Astrocyte of the hippocampus (primary cell): ENCODE measurements around the gene CDK17.
A peak's percentile ranks its signal among the peaks of the same experiment; 100 is the strongest.
"Not testable (repeated sequence)": the region's sequence is repeated elsewhere in the genome, so short reads cannot be mapped to it uniquely, and the experiment has no call there.

Experiments used
- DNase-seq: peaks from one replicate; pipeline ENCODE4 v3.0.0; 2011; ENCODE audit warnings: low read depth, low spot score

CDK17 gene

DNA sequence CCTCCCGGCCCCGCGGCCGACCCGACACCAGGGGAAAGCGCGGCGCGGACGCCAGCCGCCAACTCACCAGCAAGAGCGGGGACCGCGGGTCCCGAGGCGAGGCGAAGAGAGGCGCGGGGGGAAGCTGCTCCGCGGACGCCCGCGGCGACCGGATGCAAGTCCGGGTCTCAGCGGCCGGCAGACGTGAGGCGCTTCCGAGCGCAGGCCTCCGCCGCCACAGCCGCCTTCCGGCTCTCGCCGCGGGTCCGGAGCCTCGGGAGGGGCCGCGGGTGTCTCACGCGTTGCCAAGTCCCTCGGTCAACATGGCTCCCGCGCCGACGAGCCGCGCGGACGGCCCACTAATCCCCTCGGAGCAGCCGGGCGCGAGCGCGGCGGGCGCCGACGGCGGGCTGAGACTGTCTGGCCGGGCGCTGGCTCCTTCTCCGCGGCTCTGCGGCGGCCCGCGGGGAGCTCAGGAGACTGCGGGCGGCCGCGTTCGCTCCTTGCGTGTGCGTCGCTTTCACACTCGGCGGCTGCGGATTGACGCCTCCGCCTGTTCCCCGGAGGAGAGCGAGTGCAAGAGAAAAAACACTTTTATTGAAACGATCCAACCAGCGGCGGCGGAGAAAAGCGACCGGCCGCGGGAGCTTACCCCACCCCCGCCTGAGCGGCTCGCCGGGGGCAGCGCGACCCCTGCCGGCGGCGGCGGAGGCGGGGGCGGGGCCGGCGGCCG lies at the start of gene CDK17:
Gene CDK17, minus strand, starts transcription at position 521 of the 712 bp plus-strand sequence. CDS start 65,603 bp downstream, outside the sequence.
- peak; percentile 95 for DNase-seq

DNA sequence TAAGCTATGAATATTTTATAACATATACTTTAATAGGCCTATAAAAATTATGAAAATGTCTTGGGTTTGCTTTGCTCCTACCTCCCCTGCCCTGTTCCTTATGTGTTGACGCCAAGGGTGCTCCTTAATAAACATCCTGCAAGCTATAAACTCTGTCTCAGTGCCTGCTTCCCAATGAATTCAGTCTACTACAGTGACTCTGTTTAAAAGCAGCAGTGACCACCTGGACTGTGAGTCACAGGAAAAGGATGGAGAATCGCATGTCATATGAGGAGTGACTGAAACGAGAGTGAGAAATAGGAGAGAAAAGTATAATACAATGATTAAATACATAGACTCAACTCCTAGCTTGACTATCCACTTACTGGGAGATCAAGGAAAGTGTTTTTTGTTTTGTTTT lies 48.1 kb upstream of the CDK17 start:
- DNase-seq = peak; percentile 50

DNA sequence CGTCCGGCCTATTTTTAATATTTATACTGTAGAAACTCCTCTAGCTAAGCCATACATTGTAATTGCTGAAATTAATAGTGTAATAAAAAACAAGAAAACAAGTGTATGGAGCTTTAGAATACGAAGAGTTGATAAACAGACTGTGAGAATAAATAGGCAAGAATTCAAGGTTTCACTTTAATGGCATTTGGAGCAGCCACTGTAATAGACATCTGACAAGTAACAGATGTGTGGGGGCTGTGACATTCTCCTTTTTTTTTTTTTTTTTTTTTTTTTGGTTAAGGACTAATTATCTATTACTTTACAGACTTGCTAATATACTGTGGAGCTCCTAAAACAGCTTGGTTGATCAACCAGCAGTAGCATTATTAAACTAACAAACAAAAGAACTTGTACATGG lies 47.0 kb upstream of the CDK17 start:
- DNase-seq = no peak

DNA sequence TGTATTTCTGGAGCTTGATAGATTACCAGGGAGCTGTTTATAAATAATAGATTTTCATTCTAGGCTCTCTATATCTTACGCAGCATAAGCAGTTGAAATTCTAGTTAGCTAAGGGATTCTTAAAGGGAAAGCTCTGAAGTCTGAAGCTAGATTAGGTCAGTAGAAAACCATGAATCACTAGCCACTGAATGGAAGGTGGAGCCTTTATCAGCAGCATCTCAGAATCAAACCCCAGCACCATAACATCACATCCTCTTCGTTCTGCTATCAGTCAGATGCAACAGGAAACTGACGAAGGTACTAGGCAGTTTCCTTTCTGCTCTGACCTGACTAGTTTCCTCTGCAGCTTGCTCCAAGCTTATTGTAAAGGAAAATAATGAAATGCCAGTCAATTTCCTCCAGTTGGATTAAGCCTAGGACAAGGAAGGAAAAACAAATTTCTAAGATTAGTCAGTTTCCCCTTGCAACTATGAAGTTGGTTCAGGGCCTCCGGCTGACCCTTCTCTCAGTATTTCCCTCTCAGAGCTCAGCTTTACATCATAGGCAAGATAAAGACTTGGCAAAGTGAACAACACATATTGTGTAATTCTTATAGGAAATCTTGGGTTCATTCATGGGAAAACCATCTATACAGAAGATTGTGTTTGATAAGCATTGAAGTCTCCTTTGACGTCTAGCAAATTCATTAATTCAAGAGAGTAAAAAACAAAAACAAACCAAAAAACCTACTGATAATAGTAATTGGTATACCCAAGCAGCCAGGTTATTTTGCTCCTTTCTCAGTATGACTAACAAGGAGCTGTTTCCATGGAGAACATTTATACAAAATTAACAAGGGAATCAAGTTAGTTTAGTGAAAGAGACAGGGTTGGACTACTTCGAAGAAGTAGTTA lies 45.7 kb upstream of the CDK17 start:
- DNase-seq = peak; percentile 62

DNA sequence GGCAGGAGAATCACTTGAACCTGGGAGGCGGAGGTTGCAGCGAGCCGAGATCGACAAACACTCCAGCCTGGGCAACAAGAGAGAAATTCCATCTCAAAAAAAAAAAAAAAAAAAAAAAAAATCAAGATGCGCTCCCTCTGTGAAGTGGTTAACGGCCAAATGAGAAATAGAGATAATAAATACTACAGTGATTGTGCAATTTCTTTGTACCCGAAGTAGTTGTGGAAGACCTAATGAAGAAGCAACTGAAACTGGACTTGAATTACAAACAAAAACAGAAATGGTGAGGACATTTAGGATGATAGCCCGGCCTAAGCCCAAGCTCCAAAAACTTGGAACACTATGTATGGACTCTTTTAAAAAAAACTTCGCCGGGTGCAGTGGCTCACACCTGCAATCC lies 44.2 kb upstream of the CDK17 start:
- DNase-seq = no peak

DNA sequence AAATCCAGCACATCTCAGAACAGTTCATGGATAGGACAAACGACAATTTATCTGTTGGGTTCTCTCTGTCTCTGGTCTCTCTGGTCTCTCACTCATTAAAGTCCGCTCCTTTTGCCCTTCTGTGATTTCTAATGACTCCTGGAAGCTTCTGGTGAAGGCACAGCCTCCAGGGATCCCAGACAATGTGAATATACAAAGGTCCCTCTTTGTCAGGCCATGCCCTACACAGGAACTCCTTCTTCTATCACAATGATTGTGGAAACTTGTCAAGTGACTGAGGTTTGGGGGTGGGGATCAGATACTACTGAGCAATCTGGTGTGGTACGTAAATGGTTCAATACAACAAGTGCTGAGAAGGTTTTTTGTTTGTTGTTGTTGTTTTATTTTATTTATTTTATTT lies 42.7 kb upstream of the CDK17 start:
- DNase-seq = no peak

DNA sequence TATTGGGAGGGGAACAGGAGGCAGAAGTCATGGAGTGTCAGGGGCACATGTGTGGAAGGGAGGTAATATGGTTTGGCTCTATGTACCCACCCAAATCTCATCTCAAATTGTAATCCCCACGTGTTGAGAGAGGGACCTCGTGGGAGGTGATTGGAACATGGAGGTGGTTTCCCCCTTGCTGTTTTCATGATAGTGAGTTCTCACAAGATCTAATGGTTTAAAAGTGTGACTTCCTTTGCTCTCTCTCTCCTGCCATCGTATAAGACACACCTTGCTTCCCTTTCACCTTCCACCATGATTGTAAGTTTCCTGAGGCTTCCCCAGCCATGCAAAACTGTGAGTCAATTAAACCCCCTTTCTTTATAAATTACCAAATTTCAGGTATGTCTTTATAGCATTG lies 41.6 kb upstream of the CDK17 start:
- DNase-seq = no peak

DNA sequence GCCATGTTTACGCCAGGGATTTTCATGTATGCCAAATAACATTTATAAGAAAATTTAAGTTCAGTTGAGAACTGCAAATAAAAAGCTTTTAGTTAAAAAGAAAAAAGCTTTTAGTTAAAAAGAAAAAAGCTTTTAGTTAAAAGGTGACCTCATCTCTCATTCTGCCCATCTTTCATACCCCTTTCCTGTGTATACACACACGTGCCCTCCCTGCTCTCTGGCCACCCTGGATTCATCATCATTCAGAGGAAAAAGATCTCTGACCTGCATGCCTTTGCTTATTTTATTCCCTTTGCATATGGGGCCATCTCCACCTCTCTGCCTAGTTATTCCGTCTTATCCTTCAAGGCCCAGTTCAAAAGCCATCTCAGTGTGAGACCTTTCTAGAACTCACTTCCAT lies 38.1 kb upstream of the CDK17 start:
- DNase-seq = no peak

DNA sequence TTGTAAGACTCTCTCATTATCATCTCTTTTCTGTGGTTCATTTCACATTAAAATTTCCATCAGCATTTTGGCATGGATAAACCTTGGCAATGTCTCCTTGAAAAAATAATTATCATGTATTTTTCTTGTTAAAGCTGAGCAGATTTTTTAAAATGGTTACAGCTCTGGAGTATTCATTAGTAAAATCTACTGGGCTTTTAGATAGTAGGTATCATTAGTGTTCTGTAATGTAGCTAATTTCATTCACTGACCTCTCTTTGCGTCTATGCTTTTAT lies 36.9 kb upstream of the CDK17 start:
- DNase-seq = no peak

DNA sequence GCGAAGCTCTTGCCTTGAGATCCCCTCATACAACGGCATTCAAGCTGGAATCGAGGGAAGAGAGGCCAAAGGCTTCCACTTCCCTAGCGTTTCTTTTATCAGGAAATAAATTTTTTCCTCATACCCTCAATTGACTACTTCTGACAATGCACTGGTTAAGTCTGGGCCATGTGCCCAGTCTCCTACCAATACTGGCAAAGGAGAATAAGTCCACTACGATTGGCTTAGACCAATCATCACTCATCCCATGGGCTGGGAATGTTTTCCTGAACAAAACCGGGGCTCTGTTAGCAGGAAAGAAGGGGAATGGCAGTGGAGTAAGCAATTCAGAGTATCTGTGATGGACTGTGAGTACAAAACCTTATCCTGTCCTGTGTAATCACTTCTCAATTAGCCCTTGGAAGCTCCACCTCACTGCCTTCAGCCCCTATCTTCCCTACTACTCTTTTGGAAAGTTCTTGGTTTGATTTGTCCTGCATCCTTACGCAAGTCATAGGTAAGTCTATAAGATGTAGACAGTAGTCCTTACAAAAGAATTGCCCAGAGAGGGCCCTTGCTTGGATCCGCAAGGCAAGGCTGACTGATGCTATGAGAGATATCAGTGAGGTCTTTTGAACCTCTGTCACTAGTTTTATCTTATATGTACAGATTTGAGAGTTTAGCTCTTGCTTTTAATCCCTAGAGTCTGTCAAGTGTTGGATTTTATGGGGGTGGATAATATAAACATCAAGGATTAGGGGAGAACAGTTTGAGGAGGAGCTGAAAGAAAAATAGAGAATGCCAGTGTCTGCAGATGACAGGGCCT lies 36.3 kb upstream of the CDK17 start:
- peak; percentile 57 for DNase-seq

DNA sequence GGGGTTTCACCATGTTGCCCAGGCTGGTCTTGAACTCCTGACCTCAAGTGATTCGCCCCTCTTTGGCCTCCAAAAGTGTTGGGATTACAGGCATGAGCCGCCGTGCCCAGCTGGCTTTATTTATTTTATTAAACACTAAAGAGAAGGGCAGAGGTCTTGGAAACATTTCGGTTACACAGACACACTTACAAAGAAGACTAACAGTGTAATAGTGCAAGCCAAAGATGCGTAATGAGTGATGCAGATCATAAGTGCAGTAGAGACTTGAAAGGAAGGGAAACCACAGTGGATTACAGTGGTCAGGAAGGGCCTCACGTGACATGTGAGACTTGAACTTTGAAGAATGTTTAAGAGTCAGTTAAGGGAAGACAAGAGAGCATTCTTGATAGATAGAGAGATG lies 33.9 kb upstream of the CDK17 start:
- DNase-seq = peak; percentile 87

DNA sequence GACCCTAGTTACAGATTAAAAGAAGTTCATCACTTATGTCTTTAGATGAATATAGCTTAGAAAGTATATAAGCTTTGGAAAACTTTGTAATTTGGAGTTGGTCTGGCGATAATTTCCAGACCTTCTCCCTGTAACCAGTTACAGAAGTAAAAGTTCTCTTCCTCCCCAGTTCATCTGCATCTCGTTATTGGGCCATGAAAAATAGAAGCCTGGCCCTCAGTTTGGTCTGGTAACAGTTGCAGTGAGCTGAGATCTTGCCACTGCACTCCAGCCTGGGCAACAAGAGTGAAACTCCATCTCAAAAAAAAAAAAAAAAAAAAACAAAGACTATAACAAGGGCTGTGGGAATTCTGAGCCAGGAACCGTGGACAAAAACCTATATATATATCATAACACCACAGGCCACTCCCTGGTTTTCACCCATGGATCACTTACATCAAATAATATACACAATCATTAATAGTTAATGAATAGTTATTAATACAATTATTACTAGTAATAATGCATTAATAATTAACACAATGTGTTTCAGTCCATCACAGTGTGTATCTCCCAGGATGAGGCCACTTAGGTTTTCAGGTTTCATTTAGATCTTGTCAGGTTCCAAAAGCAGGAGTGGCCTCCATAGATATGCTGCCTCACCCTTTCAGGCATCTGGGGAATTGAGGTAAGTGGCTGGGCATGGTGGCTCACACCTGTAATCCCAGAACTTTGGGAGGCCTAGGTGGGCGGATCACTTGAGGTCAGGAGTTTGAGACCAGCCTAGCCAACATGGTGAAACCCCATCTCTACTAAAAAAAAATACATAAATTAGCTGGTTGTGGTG lies 32.5 kb upstream of the CDK17 start:
- DNase-seq = not testable (repeated sequence)

DNA sequence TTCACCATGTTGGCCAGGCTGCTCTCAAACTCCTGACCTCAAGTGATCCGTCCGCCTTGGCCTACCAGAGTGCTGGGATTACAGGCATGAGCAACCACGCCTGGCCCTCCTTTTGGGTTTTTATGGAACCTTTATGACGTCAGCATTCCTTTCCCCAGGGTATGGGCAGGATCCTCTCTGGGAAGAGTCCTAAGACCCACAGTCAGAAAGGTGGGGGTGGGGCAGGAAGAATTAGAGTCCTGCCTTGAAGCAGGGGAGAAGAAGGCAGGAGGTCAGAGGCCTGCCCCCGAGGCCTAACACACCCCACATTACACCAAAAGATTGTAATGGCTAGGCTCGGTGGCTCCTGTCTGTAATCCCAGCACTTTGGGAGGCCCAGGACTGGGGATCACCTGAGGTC lies 30.8 kb upstream of the CDK17 start:
- DNase-seq = no peak

DNA sequence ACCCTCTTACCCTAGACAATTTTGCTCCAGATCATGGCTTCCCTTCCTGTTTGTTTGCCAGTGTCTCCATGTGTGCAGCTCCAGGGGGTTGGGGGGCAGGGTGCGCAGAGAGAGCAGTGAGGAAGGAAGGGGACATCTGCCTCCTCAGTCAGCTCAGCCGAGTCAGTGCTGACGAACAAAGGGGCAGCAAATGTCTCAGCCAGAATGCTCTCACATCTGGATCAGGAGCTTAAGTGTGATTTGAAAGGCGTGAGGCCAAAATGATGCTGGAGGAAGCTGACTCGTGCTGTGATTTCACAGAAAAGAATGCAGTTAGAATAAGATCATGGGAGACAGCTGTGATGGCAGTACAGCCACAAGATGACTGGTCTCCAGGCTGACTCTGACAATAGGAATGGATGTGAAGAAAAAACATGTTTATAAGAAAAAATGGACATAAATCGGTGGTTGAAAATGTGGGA lies 27.1 kb upstream of the CDK17 start:
- DNase-seq = peak; percentile 96

DNA sequence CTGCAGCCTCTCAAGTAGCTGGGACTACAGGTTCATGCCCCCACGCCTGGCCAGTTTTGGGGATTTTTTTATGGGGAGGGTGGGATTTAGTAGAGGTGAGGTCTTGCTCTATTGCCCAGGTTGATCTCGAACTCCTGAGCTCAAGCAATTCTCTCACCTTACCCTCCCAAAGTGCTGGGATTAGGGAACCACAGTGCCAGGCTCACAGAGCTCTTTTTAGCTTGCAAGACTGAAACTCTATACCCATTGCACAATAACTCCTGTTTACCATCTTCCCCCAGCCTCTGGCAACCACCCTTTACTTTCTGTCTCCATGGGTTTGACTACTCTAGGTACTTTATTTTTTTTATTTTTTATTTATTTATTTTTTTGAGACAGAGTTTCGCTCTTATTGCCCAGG lies 25.7 kb upstream of the CDK17 start:
- DNase-seq = no peak

DNA sequence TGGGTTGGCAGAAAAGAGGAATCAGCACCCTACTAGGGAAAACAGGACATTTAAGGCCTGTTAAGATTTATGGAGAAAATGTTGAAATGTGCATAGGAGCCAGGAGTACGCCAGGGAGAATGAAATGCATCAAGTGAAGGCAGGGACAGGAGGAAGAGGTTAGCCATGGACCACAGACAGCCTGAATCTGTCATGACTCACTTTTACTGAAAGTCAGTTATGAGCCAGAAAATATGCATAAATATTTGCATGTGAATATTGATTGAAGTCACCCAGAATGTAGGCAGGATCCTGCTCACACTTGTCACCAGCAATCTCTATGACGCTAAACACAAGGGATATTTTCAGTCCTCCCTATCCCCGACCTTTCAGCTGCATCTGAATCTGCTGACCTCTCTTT lies 25.1 kb upstream of the CDK17 start:
- peak; percentile 64 for DNase-seq

DNA sequence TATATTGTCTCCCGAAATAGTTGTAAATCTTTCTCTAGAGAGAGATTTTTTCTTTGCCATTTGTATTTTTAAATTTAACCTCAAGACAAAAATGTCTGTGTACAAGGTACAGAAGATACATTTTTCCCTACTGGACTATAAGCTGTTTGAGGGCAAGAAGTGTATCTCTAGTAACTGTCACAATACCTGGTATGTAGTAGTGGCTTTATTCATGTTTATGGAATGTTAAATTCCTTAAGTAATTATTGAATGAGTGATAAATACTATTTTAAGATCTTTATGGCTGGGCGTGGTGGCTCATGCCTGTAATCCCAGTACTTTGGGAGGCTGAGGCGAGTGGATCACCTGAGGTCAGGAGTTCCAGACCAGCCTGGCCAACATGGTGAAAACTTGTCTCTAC lies 24.4 kb upstream of the CDK17 start:
- DNase-seq = no peak

DNA sequence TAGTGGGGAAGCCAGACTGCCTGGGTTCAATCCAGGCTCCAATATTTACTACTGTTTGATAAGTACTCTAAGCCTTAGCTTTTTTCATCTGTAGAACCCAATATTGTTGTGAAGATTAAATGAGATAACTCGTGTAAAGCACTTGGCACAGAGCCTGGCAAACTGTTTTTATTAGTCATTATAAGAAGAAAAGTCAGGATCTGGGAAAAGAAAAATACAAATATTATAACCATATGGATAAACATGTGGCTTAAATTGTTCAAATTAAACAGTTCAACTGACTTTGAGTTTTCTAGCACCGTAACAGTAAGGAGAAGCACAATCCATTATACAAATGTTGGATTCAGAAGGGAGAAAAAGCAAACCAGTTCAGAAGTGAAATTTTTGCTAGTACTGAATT lies 22.0 kb upstream of the CDK17 start:
- DNase-seq = no peak

DNA sequence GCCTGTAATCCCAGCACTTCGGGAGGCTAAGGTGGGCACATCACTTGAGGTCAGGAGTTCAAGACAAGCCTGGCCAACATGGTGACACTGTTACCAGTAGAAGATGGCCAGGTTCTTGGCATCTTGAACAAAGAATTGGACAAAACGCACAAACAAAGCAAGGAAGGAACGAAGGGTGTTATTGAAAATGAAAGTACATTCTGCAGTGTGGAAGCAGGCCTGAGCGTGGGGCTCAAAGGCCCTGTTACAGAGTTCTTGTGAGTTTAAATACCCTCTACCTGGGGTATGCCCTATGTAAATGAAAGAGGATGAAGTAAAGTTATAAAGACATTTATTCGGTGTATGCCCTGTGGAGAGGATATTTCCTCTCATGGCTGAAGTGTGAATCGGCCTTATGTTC lies 20.8 kb upstream of the CDK17 start:
- DNase-seq = no peak

DNA sequence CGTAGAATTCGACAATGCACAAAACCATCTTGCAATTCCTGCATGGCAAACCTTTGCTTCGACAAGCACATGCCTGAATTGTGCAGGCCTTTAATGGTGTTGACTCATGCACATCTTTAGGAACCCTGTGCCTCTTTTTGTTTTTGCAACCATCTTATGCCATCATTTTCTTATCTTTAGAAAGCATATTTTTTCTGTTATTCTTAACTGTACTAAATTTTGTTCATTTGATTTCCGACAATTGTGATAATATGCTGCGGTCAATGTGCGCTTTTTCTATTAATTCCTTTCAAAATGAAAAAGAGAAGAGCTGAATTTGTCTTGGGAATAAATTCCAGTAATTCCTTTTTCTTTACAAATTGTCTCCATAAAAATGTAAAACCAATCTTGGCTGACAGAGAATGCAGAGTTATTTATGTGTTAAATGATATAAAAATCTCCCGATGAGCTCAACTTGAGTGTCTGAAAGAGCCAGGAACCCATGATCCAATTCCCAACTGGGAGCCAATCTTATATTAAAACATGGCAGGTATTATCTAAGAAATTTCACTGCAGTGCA lies 20.1 kb upstream of the CDK17 start:
- no peak for DNase-seq
